GM23248 (cell line): ENCODE results near the gene TCF23.

Experiments used
- EZH2 ChIP-seq: fragments of 200-600 bp; sonication (generic); IDR thresholded peaks from 2 replicates; pipeline ENCODE4 v1.6.1; 2018; ENCODE audit warnings: antibody characterized with exemption, mild to moderate bottlenecking; ENCODE audit not compliant: insufficient read depth, poor library complexity, severe bottlenecking
- EZH2phosphoT487 ChIP-seq: fragments of 200-600 bp; sonication (generic); IDR thresholded peaks from 2 replicates; pipeline ENCODE4 v1.6.1; 2018; ENCODE audit warnings: antibody characterized with exemption, moderate library complexity, mild to moderate bottlenecking, low read depth; ENCODE audit not compliant: insufficient read depth

DNA sequence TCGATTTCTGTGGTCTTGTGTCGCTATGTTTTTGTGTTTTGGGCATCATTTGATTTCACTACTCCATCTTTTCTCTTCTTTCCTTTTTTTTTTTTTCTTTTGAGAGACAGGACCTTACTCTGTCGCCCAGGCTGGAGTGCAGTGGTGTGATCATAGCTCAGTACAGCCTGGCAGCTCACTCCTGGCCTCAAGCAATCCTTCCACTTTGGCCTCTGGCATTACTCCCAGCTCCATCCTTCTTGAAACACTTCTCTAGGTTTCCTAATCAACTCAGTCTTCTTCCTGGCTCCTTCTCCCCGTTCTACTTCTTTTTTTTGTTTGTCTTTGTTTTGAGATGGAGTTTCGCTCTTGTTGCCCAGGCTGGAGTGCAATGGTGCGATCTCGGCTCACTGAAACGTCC, 26.5 kb downstream of the TCF23 start:
- no peak for TF ChIP-seq EZH2
- TF ChIP-seq EZH2phosphoT487, result no peak
